ENCODE data around the gene GPC5.
"Not testable (repeated sequence)": the region's sequence is repeated elsewhere in the genome, so short reads cannot be mapped to it uniquely, and the experiment has no call there.

GPC5 gene

GRCh38 chr13:91644806-91645205 lies 246.4 kb downstream of the GPC5 start:
- DNase-seq (ENCODE audit: extremely low read depth in 1 of 2, low read depth in 1 of 2) = no peak

- no peak for DNase-seq (ENCODE audit: extremely low read depth in 1 of 2, low read depth in 1 of 2)
Measured at GRCh38 chr13:91647361-91647990, 249.1 kb downstream of the GPC5 start.

- DNase-seq (ENCODE audit: extremely low read depth in 1 of 2, low read depth in 1 of 2) = no peak
Measured at GRCh38 chr13:91648012-91648411, 249.6 kb downstream of the GPC5 start.

- DNase-seq (ENCODE audit: extremely low read depth in 1 of 2, low read depth in 1 of 2) = no peak
Measured at GRCh38 chr13:91649456-91649855, 251.0 kb downstream of the GPC5 start.

GRCh38 chr13:91652404-91653301 lies 254.2 kb downstream of the GPC5 start:
- DNase-seq (ENCODE audit: extremely low read depth in 1 of 2, low read depth in 1 of 2) = no peak

- DNase-seq (ENCODE audit: extremely low read depth in 1 of 2, low read depth in 1 of 2) = no peak
Measured at GRCh38 chr13:91655731-91656130, 257.3 kb downstream of the GPC5 start.

GRCh38 chr13:91657283-91657682 lies 258.9 kb downstream of the GPC5 start:
- DNase-seq (ENCODE audit: extremely low read depth in 1 of 2, low read depth in 1 of 2) = no peak

GRCh38 chr13:91659256-91660075 lies 261.0 kb downstream of the GPC5 start:
- no peak for DNase-seq (ENCODE audit: extremely low read depth in 1 of 2, low read depth in 1 of 2)

GRCh38 chr13:91660076-91660415 lies 261.6 kb downstream of the GPC5 start:
- DNase-seq (ENCODE audit: extremely low read depth in 1 of 2, low read depth in 1 of 2) = no peak

GRCh38 chr13:91661692-91662490 lies 263.5 kb downstream of the GPC5 start:
- no peak for DNase-seq (ENCODE audit: extremely low read depth in 1 of 2, low read depth in 1 of 2)

- DNase-seq (ENCODE audit: extremely low read depth in 1 of 2, low read depth in 1 of 2) = no peak
Measured at GRCh38 chr13:91664039-91664438, 265.6 kb downstream of the GPC5 start.

GRCh38 chr13:91667486-91667885 lies 269.1 kb downstream of the GPC5 start:
- no peak for DNase-seq (ENCODE audit: extremely low read depth in 1 of 2, low read depth in 1 of 2)

- DNase-seq (ENCODE audit: extremely low read depth in 1 of 2, low read depth in 1 of 2) = no peak
Measured at GRCh38 chr13:91668866-91669495, 270.6 kb downstream of the GPC5 start.

- DNase-seq (ENCODE audit: extremely low read depth in 1 of 2, low read depth in 1 of 2) = not testable (repeated sequence)
Measured at GRCh38 chr13:91674347-91674746, 275.9 kb downstream of the GPC5 start.

GRCh38 chr13:91684746-91685145 lies 286.3 kb downstream of the GPC5 start:
- DNase-seq (ENCODE audit: extremely low read depth in 1 of 2, low read depth in 1 of 2) = no peak

GRCh38 chr13:91690944-91691343 lies 292.5 kb downstream of the GPC5 start:
- no peak for DNase-seq (ENCODE audit: extremely low read depth in 1 of 2, low read depth in 1 of 2)

- DNase-seq (ENCODE audit: extremely low read depth in 1 of 2, low read depth in 1 of 2) = no peak
Measured at GRCh38 chr13:91693466-91693865, 295.0 kb downstream of the GPC5 start.

- no peak for DNase-seq (ENCODE audit: extremely low read depth in 1 of 2, low read depth in 1 of 2)
Measured at GRCh38 chr13:91698308-91698707, 299.9 kb downstream of the GPC5 start.

GRCh38 chr13:91698767-91699166 lies 300.3 kb downstream of the GPC5 start:
- DNase-seq (ENCODE audit: extremely low read depth in 1 of 2, low read depth in 1 of 2) = no peak

- no peak for DNase-seq (ENCODE audit: extremely low read depth in 1 of 2, low read depth in 1 of 2)
Measured at GRCh38 chr13:91699863-91700262, 301.4 kb downstream of the GPC5 start.

Data from activated CD8-positive, alpha-beta memory T cell treated with anti-CD3 and anti-CD28 coated beads for 1 hour (primary cell).